ENCODE measurements around the gene EVC2.

EVC2 gene

DNA sequence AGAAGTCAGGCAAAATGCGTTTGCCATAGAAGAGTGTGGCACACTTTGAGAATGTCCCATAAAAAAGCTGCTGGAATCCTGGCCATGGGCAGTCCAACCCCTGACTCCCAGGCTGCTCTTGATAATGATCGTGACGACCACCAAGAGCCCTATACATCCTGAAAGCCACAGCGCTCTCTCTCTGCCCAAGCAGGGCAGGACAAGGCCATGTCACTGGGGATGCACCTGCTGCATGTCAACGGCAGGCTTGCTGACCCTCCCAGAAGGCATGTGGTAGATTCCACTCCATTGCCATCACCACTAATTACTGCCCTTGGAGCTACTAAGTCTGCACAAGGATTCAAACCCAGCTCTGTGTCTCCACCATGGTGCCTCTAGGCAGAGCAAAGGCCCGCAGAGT, 144.5 kb downstream of the EVC2 start:
- DNase-seq, result no peak
- TF ChIP-seq, protein P1, sequence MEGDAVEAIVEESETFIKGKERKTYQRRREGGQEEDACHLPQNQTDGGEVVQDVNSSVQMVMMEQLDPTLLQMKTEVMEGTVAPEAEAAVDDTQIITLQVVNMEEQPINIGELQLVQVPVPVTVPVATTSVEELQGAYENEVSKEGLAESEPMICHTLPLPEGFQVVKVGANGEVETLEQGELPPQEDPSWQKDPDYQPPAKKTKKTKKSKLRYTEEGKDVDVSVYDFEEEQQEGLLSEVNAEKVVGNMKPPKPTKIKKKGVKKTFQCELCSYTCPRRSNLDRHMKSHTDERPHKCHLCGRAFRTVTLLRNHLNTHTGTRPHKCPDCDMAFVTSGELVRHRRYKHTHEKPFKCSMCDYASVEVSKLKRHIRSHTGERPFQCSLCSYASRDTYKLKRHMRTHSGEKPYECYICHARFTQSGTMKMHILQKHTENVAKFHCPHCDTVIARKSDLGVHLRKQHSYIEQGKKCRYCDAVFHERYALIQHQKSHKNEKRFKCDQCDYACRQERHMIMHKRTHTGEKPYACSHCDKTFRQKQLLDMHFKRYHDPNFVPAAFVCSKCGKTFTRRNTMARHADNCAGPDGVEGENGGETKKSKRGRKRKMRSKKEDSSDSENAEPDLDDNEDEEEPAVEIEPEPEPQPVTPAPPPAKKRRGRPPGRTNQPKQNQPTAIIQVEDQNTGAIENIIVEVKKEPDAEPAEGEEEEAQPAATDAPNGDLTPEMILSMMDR (IDR thresholded peaks at IDR 0.05), result no peak
- Mint-ChIP-seq H3K27me3 (ENCODE audit: low read depth, poor library complexity) (peaks cover 2% of the 10 kb centered on the region), H3K4me3 (no peak overlapping the region), H3K27ac (no peak overlapping the region), H3K9me3 (no peaks in the 10 kb centered on the region), H3K36me3 (ENCODE audit: low read depth) (peaks cover 49% of the 10 kb centered on the region), H3K4me1 (no peaks in the 10 kb centered on the region)

DNA sequence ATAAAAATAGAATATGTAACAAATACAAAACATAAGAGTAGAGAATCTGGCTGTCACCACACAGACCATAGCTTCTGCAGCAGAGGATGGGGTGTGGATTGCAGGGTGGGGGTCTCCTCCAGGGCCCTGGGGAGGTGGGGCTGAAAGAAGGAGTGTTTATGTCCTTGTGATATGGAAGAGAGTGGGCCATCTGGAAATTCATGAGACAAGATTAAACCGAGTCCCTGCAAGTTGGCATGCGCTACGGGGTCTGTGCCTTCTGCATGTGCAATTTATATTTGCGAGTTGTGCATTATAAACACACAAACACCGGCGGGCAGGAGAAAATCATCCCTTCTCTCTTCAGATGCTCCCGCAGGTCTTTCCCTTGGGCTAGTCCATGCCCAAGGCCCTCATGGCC, 145.9 kb downstream of the EVC2 start:
- DNase-seq, result no peak
- H3K4me3 Mint-ChIP-seq, result no peak overlapping the region
- TF ChIP-seq, protein P1 (IDR thresholded peaks at IDR 0.05), result no peak
- H3K27me3 Mint-ChIP-seq (ENCODE audit: low read depth, poor library complexity), result no peaks in the 10 kb centered on the region
- H3K27ac Mint-ChIP-seq, result no peak overlapping the region
- H3K9me3 Mint-ChIP-seq, result peaks cover 1% of the 10 kb centered on the region
- no peaks in the 10 kb centered on the region for H3K4me1 Mint-ChIP-seq
- peaks cover 60% of the 10 kb centered on the region for H3K36me3 Mint-ChIP-seq (ENCODE audit: low read depth)

DNA sequence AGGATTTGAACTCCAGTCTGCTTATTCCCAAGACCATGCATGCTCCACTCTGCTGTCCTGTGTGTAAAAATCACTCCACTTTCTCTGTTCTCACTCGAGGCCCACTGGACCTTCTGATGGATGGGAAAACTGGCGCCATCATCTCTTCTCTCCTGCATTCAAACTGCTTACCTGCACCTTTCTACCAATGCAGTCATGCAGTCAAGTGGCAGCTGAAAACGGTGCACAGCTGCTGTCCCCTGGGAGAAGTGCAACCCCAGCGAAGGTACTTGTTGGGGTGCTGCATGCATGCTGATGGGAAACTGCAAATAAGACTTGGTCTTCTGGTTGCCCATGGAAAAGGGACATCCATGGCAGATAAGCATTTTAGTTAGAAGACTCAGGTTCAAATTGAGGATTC, 147.1 kb downstream of the EVC2 start:
- Mint-ChIP-seq H3K4me1 (no peaks in the 10 kb centered on the region), H3K4me3 (no peak overlapping the region), H3K9me3 (peaks cover 4% of the 10 kb centered on the region), H3K27ac (no peak overlapping the region), H3K27me3 (ENCODE audit: low read depth, poor library complexity) (no peaks in the 10 kb centered on the region), H3K36me3 (ENCODE audit: low read depth) (peaks cover 64% of the 10 kb centered on the region)
- no peak for DNase-seq
- TF ChIP-seq, protein P1 (IDR thresholded peaks at IDR 0.05), result no peak

DNA sequence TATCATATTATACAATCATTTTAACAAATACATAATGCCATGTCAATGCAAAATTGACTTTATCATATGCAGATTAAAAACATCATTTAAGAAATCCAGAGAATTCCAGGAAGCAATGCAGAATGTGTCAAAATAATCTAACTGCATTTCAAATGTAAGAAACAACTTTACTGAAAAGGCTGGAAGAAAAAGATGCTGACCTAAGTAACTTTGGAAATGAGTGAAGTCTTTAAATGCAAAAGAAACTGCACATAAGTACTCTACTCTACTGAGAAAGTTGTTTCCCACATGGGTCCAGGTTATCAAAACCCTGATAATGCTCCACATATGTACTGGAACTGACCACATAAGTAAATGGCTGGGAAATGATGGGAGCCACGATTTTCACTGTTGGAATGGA, 149.9 kb downstream of the EVC2 start:
- no peak overlapping the region for H3K4me3 Mint-ChIP-seq
- H3K9me3 Mint-ChIP-seq, result peaks cover 4% of the 10 kb centered on the region
- H3K4me1 Mint-ChIP-seq, result no peaks in the 10 kb centered on the region
- no peak overlapping the region for H3K27ac Mint-ChIP-seq
- no peaks in the 10 kb centered on the region for H3K27me3 Mint-ChIP-seq (ENCODE audit: low read depth, poor library complexity)
- peaks cover 75% of the 10 kb centered on the region for H3K36me3 Mint-ChIP-seq (ENCODE audit: low read depth)
- TF ChIP-seq, protein P1 (IDR thresholded peaks at IDR 0.05), result no peak
- DNase-seq, result no peak

DNA sequence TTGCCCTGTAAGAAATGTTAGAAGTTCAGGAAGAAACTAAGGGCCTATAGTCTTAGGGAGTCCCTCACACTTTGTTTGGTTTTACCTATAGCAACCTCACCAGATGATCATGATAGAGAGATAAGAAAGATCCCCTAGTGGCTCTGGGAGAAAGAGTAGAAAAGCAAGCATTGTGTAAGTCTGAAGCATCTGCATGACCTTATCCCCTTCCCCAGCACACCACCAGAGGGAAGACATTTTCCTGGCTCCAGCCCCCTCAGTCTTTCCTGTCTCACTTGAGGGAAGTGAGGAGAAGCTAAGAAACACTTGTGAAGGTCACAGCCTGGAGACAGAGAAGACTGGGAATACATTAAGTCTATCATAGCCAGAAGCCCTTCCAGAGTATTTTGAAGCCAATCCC, 154.0 kb downstream of the EVC2 start:
- Mint-ChIP-seq H3K4me3 (no peak overlapping the region), H3K27ac (no peak overlapping the region), H3K9me3 (peaks cover 42% of the 10 kb centered on the region), H3K4me1 (no peaks in the 10 kb centered on the region), H3K27me3 (ENCODE audit: low read depth, poor library complexity) (no peaks in the 10 kb centered on the region), H3K36me3 (ENCODE audit: low read depth) (peaks cover 76% of the 10 kb centered on the region)
- TF ChIP-seq, protein P1 (IDR thresholded peaks at IDR 0.05), result no peak
- DNase-seq, result no peak

DNA sequence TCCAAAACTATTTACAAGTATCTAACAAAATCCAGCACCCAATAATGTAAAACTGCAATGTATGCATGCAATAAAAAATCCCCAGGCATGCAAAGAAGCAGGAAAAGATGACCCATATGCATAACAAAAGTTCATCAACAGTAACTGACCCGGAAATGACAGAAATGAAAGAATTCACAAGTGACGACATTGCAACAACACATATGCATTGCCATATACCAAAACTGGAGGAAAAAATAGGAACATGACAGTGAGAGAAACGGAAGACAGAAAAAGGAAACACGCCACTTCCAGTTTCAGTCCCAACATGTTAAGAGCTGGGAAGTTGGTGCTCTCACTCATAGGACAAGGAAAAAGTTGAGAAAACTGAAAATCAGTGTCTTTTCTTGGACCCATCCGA, 154.6 kb downstream of the EVC2 start:
- TF ChIP-seq, protein P1 (IDR thresholded peaks at IDR 0.05), result no peak
- Mint-ChIP-seq H3K4me3 (no peak overlapping the region), H3K36me3 (ENCODE audit: low read depth) (peaks cover 74% of the 10 kb centered on the region), H3K27me3 (ENCODE audit: low read depth, poor library complexity) (no peaks in the 10 kb centered on the region), H3K9me3 (peaks cover 45% of the 10 kb centered on the region), H3K4me1 (no peaks in the 10 kb centered on the region), H3K27ac (no peak overlapping the region)
- no peak for DNase-seq
